Inflammatory macrophage (primary cell): Measurements from ENCODE around the gene SAG.
"Not testable (repeated sequence)": the region's sequence is repeated elsewhere in the genome, so short reads cannot be mapped to it uniquely, and the experiment has no call there.

Experiments used
- DNase-seq, 2 donors: peaks; one replicate each; pipeline ENCODE4 v3.0.0-alpha.2; 2020 to 2022

SAG gene

DNA sequence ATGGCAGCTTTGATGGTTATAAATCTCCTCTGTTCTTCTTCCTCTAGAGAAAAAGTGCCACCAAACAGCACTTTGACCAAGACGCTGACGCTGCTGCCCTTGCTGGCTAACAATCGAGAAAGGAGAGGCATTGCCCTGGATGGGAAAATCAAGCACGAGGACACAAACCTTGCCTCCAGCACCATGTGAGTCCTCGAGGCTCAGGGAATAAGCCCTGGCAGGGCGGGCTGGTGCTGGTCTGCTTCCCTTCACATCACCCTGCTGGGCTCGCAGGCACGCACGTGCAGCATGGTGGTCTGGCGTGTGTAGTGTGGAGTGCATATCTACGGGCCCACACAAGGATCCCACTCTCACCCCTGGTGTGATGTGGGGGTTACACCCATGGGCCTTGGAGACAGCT is 27.3 kb downstream of the SAG start:
- no peak for DNase-seq

DNA sequence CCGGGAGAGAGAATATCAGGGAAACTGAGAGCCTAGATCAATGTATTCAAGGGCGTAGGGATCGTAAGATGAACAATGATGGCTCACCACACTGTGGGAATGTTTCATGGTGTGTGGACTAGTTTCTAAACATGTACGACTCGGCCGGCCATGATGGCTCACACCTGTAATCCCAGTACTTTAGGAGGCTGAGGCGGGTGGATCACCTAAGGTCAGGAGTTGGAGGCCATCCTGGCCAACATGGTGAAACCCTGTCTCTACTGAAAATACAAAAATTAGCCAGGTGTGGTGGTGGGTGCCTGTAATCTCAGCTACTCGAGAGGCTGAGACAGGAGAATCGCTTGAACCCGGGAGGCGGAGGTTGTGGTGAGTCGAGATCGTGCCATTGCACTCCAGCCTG is 28.5 kb downstream of the SAG start:
- not testable (repeated sequence) for DNase-seq

DNA sequence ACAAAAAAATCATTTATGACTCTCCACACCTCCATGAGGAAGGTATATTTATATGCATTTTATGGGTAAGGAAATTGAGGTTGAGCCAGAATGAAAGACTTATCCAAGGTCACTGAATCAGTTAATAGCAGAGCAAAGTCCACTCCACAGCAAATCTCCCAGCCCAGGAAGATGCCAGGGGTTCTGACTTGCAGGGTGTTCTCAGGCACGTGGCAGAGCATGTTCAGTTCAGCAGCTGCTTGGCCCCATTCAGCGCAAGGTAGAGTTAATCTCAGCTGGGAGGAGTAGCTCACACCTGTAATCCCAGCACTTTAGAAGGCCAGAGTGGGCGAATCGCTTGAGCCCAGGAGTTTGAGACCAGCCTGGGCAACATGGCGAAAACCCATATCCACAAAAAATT is 28.9 kb downstream of the SAG start:
- DNase-seq, result no peak

DNA sequence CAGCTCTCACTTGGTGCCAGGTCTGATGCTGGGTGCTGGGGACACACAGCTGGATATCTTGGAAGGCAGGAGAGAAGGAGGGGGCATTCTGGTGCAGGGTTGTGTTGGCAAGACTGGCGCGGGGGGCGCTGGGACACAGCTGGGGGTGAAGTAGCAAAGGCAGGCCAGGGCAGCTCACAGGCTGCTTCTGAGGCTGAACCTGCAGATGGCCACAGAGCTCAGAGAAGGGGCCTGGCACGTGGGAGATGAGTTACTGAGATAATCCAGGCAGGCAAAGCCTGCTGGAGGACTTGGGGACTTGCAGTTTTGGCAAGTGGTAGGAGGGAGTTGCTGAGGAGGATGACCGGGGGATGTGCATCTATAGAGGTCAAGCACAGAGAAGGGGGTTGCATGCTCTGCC is 30.4 kb downstream of the SAG start:
- DNase-seq, result no peak

DNA sequence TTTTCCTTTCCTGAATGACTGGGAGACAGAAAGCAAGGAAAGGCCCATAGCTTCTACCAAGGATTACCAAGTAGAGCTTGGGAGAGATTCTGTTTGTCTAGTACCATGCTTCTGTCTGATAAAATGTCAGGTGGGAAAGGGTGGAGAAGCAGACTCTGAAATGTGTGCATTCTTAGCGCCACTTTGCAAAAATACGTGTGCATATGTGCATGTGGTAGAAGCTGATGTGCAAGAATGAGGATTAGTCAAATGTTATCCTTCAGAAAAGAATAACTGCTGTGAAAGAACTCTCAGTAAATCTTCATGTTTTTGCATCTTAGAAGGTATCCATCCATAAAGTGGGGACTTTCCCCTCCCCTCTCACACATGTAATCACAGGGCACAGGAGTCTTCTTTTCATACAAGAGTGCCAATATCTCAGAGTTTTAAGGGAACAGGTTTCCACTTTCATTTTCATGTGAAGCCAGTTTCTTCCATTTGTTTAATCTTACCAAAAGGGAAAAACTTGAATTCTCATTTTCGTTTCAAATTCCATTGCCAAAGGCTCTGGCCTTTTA is 31.3 kb downstream of the SAG start:
- DNase-seq, result no peak

DNA sequence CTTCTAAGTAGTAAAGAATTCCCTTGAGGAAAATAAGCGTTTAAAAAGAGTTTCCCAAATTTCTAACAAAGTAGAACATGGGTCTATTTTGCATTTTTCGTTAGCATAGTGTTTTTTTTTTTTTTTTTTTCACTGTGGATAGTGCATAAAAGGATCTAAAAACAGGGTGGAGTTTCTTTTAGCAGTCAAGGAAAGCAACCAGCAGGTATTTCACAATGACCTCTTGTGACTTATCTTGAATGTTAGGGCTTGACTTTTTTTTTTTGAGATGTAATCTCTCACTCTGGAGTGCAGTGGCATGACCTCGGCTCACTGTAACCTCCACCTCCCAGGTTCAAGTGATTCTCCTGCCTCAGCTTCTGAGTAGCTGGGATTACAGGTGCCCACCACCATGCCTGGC is 31.8 kb downstream of the SAG start:
- peak; percentile 55 to 72 for DNase-seq

DNA sequence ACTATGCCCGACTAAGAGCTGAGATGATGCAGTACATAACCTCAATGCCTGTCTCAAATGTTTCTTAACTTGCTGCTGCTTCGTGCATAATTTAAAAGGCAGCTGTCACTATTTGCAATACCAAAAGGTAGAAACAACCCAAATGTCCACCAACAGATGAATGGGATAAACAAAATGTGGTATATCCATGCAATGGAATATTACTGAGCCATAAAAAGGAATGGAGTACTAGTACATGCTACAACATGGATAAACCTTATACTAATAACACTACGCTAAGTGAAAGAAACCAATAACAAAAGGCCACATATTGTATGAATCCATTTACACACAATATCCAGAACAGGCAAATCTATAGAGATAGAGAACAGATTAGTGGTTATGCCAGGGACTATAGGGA is 33.7 kb downstream of the SAG start:
- DNase-seq, result no peak

DNA sequence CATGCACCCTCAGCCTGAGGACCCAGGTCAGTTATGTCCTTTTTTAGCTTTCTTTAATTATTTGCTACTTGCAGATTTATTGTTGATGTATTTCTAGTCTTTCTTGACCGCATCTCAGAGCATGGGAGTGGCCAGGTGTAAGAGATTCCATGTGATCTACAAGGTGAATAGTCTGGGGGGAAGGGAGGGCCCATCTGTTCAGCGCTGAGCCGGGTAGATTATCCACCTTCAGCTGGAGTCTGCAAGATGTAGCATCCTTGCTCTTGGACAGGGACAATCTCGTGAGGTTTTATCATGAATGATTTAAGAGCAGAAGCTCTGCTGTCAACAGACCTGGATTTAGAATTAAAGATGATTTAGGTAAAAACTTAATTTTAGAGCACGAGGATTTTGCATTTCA is 34.7 kb downstream of the SAG start:
- no peak for DNase-seq

DNA sequence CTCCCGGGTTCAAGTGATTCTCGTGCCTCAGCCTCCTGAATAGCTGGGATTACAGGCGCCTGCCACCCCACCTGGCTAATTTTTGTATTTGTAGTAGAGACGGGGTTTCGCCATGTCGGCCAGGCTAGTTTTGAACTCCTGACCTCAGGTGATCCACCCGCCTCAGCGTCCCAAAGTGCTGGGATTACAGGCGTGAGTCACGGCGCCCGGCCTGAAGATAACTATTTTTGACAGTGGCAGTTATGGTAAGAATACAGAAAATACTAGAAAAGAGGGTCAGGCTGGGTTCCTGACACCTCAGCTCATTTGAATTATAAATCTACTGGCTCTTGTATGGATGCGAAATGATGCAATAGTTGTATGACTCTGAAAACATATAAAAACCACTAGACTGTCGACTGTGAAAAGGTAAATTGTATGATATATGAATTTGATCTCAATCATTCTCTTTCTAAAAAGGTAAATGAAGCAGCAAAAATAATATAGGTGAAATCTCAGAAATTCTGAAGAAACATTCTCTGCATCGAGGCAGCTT is 35.6 kb downstream of the SAG start:
- no peak for DNase-seq

DNA sequence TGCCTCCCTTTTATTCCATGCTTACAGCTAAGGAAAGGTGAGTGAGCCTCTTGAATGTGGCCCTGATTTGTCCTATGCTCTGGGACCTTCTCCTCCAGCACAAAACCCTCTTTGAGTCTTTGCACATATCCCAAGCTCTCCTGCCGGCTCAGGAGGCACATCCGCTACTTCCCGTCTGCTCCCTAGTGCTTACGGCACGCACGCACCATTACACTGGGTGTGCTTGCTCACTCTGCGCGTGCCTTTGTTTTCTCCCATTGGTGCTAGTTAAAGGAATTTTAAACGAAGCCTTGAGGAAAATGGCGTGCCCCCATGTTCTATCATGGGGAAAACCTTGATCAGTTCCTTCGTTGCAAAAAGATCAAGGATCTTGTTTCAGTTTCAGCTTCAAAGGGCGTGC is 38.8 kb downstream of the SAG start:
- no peak for DNase-seq

DNA sequence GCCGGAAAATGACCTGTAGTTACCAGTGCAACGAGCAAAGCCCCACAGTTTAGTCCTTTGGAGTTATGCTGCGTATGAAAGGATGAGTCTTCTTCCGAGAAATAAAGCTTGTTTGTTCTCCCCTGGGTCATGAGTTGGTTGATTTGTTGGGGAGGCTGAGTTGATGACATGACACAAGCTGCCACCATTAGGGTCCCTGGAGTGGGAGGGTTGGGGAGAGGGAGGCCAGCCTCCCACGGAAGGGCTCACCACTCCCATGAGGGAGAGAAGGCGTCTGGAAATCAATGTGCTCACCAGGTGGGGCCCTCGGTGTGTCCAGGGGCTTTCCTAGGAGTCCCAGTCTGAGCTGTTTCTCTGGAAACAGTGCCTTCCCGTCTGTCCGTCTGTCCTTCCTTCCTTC is 39.3 kb downstream of the SAG start:
- no peak for DNase-seq

DNA sequence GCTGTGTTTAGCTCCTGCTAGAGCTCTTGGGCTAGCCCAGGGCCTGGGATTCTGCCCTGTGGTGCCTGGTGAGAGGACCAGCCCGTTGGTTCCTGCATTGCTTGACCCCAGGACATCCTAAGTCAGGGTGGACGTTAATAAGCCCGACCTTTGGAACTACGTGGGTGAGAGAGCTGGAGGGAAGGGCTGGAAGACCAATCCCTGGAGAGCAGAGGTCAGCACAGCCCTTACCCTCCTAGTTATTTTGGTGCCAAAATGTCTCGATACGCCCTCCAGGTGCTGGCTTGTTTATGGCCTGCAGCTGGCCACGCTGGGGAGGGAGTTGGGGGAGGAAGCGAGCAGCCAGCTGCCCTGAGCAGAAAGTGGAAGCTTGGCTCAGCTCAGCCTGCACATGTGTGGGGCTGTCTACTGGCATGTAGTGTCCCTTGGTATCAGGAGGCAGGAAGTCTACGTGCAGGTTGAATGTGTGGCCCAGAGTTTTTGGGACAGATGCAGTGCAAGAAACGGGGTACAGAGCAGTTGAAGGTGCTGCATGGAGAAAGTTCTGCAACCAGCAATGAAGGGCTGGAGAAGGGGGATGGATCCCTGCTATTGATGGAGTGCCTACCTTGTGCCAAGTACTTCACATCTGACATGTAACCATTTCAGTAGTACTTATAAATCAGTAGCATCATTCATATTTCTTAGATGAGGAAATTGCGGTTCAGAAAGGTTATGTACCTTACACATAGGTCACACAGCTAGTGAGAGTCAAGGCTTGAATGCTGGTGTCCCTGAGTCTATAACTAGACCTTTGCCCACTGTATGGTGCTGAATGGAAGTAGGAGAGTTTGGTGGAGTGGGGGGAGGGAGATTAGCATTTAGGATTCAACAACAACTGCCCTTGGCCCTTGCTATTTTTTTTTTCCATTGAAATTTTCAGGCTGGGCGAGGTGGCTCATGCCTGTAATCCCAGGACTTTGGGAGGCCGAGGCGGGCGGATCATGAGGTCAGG is 41.7 kb downstream of the SAG start:
- peak; percentile 44 to 66 for DNase-seq

DNA sequence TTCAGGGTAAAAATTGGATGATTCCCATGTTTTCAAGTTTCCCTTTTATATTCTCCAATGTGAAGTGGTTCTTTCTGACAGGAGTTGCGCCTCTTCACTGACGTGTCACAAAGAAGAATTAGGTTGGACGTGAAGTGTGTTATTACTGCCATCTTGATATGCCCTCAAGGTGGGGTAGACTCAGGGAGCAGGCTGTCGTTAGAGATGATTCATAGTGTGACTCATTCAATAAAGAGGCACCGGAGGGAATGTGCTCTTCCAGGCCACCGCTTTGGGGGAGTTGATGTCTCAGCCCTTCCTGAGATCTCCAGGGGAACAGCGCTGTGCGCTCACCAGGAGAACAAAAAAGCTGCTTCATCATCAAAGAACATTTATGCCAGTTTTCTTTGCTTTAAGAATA is 43.1 kb downstream of the SAG start:
- peak; percentile 9 to 21 for DNase-seq

DNA sequence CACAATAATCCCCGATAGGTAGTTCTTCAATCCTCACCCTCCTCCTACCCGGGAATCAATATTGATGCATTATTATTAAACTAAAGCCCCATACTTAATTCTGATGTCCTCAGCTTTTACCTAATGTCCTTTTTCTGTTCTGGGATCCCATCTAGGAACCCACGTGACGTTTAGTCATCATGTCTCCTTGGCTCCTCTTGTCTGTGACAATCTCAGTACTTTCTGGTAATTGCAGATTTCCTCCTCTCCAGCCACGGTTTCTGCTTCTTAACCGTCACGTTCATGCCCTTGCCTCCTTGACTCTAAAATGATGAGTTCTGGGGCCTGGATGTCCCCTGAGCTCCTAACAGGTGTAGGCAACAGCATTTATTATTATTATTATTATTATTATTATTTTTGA is 43.8 kb downstream of the SAG start:
- peak; percentile 56 to 60 for DNase-seq

DNA sequence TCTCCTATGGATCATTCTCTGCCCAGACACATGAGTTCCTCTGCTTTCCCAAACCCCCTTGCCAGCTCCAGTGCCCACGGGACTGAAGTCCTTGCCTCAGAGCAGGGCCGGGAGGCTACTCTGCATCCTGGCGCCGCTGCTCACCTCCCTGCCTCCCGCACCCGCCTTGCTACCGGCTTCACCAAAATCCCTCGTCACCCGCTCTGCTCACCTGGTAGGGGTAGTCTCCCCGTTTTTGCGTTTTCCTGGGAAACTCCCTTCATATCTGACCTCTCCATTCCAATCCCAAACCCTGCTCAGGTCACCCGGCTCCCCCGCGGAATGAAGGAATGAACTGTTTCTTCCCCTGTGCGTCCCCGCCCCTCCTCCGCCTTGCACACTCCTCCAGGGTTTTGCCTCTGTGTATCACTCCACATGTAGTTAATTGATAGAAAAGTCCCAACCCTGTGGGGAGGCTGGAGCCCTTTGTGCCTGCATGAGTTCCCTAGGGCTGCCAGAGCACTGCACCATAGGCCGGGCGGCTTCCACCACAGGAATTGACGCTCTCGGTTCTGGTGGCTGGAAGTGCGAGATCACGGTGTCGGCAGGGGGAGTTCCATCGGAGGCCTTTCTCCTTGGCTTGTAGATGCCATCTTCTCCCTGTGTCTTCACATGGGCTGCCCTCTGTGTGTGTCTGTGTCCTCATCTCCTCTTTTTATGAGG is 44.7 kb downstream of the SAG start:
- no peak for DNase-seq

DNA sequence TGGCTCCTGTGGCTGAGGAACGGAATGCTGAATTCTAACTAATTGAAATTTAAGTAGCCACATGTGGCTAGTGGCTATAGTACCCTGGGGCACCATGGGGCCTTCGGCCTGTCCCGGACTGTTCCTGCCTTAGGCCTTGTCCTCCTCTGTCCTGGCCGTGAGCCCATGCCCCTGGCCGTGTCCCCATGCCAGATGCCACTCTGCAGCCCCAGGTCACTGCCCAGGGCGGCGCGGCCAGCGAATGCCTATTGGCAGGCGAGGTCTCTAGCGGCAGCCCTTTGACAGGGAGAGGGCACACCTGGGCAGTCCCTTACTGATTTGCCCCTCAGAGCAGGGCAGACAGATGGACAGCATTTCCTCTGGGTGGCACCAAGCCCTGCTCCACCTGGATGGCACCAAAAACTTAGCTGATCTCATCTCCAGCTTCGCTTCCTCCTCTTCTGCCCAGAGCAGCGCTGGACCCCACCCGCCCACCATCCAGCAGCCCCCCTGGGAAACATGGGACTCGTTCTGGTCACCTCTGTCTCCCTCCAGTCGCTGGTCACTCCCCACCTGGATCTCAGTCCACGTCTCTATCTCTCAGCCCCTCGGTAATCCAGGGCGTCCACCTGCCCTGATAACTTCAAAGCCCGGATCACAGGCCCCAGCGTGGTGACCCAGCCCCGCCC is 45.6 kb downstream of the SAG start:
- DNase-seq, result no peak

DNA sequence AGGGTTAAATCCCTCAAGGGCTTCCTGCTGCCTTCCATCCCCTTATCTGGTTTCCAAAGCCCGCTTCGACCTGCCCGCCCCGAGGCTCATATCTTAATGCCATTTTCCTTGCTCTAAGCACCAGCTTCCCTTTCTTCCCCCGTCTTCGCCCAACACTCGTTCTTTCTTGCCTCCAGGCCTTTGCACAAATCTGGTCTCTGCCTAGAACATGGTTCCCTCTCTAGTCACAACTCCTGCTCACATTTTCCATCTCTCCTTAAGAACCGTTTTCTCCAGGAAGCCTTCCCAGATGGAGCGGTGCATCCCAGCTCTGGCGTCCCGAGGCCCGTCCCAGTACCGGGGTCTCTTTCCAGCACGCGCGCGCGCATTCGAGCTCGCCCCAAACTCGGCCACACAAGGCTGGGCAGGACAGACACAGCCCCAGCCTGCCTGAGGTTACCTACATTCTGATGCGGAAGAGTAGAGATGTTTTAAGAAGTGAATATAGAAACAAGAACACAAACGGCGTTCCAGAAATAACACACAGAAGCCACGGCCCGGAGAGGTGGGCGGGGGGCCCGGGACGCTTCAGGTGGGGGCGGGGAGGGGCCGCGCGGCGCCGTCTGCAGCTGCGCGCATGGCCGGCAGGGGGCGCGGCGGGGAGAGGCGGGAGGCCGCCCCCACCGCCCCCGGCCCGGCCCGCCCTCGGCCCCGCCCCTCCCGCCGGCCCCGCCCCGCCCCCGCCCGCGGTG is 46.3 kb downstream of the SAG start, which contains the start of gene DGKD:
DGKD (plus strand) TSS at position 726 of the 731 bp plus-strand sequence. CDS start 25 bp downstream, outside the sequence.
- DNase-seq, result peak; percentile 37 to 62

DNA sequence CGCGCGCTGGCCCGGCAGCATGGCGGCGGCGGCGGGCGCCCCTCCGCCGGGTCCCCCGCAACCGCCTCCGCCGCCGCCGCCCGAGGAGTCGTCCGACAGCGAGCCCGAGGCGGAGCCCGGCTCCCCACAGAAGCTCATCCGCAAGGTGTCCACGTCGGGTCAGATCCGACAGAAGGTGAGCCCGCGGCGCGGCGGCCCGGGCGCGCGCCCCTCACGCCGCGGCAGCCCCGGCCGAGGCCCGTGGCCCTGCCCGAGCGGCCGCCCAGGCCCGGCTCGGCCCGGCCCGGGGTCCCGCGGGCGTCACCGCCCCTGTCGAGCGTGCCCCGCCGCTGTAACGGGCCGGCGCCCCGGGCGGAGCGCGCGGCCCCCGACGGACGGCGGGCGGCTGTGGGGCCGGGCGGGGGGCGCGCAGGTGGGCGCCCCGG is 46.9 kb downstream of the SAG start:
- no peak for DNase-seq

DNA sequence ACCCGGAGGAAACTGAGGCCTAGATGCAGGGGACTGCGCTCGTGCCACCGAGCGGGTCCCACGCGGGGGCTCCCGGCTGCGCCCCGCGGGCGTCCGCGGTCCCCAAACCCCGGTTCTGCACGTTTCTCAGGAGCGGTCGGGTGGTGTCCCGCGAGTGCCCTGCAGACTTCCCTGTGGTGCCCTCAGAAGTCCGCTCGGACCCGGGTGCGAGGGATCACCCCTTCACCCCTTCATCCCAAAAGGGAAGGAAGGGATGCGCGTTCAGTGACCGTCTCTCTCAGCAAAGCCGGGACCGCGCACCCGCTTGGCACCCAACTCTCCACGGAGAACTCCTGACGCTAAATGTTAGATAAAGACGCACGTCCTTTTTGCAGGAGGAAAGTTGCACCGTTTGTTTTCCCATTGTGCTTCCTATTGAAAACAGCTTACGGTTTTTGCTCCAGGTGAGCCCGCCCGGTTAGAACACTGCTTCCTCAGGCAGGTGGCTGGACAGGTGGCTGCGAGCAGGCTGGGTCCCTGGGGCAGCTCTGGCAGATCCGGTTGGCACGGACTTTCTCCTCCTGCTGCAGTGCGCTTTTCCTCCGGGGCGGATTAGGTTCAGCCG is 47.5 kb downstream of the SAG start:
- DNase-seq, result no peak

DNA sequence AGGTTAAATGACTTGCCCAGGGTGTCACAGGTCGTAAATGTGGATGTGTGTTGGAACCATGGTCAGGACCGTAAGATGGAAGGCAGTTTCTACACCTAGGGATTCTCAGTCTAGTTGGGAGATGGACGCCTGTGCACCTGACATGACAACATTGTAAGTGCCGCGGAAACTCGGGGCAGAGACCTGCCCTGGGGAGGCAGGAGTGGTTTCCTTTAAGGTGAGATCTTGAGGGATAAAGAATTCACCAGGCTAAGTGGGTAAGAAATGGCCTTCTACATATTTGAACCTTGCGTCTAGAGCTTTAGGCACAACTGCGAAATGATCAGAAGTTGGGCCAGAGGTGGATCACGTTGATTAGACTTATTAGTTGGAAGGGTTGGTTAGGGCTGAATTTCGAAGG is 48.3 kb downstream of the SAG start:
- DNase-seq, result no peak

DNA sequence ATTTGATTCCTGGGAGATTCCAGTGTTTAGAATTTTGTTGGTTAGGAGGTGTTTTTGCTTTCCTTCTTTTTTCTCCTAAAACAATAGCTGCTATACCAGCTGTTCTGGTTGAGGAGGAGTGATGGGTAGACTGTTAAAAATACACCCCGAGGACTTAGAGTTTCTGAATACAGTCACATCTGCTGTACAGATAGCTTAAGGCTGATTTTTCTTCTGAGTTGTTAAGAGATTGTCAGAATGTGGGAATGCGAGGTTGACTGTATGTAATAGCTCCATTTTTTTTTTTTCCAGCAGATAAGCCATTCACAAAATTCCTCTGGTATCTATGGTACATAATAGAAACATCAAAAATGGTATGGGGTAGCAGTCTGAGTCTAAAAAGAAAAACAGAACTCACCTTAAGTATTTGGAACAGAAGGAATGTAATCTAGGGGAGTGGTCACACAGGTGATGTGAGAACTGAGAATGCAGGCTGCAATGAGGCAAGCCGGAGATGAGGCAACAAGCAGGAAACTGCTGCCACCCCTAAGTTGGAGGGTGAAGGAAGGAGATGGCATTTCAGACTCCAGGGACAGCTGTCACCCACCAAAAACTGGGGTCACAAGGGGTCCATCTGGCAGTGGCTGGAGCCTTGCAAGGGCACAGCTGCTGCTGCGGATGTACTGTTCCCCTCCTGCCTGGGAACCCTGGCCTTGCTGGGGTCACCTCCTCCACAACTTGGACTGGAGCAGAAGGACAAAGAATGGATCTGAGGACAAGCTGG is 49.1 kb downstream of the SAG start:
- no peak for DNase-seq
